Measurements from ENCODE around the gene PI4K2B. TPM values are rescaled to one million over a fixed set of nuclear protein-coding genes. Genes with fewer than 3 reads are reported as not detected.

The PI4K2B gene
- total RNA-seq, 2 donors from 2014 or later = 18.7 to 23.9 TPM

- H3K4me3 ChIP-seq = no peak overlapping the region
- TF ChIP-seq POLR2AphosphoS5 (IDR thresholded peaks at IDR 0.05) (peak; percentile 15), POLR2A (IDR thresholded peaks at IDR 0.05) (no peak), CTCF (IDR thresholded peaks at IDR 0.05) (no peak)
- DNase-seq (ENCODE audit: low spot score) = no peak
- peak overlapping the region in 1 of 2 donors; percentile 25 for H3K27ac ChIP-seq
- H3K36me3 ChIP-seq = no peaks in the 10 kb centered on the region
- 65% methylated on average over 3 of the region's 3 CpGs for WGBS
- H3K9me3 ChIP-seq = no peaks in the 10 kb centered on the region
- no peaks in the 10 kb centered on the region for H3K4me1 ChIP-seq (replicated peaks)
- intact Hi-C loops (cut with DNase I) = no loop called here
- H3K27me3 ChIP-seq (replicated peaks; ENCODE audit: insufficient read depth) = no peaks in the 10 kb centered on the region
These were observed 50.1 kb downstream of the PI4K2B start for GRCh38 chr4:25283948-25284347.

- H3K4me3 ChIP-seq = no peak overlapping the region
- H3K27me3 ChIP-seq (replicated peaks; ENCODE audit: insufficient read depth) = no peaks in the 10 kb centered on the region
- no peak for TF ChIP-seq CTCF (IDR thresholded peaks at IDR 0.05)
- TF ChIP-seq POLR2A (IDR thresholded peaks at IDR 0.05) = no peak
- no peak for TF ChIP-seq POLR2AphosphoS5 (IDR thresholded peaks at IDR 0.05)
- H3K36me3 ChIP-seq = no peaks in the 10 kb centered on the region
- 84% methylated on average over 3 of the region's 3 CpGs for WGBS
- DNase-seq (ENCODE audit: low spot score) = no peak
- intact Hi-C loops (cut with DNase I) = no loop called here
- H3K4me1 ChIP-seq (replicated peaks) = no peaks in the 10 kb centered on the region
- H3K9me3 ChIP-seq = no peaks in the 10 kb centered on the region
- H3K27ac ChIP-seq = peak overlapping the region in 1 of 2 donors; percentile 25
These were observed 50.6 kb downstream of the PI4K2B start for GRCh38 chr4:25284466-25284865.

- Histone ChIP-seq H3K36me3 (no peaks in the 10 kb centered on the region), H3K27me3 (replicated peaks; ENCODE audit: insufficient read depth) (no peaks in the 10 kb centered on the region), H3K4me3 (no peak overlapping the region), H3K4me1 (replicated peaks) (no peaks in the 10 kb centered on the region), H3K27ac (no peak overlapping the region), H3K9me3 (no peaks in the 10 kb centered on the region)
- intact Hi-C loops (cut with DNase I) = no loop called here
- WGBS = 82% methylated on average over 11 of the region's 11 CpGs
- TF ChIP-seq CTCF (IDR thresholded peaks at IDR 0.05) (no peak), POLR2A (IDR thresholded peaks at IDR 0.05) (no peak), POLR2AphosphoS5 (IDR thresholded peaks at IDR 0.05) (no peak)
- DNase-seq (ENCODE audit: low spot score) = no peak
These were observed 56.7 kb downstream of the PI4K2B start for GRCh38 chr4:25290490-25291067.

- Histone ChIP-seq H3K4me1 (replicated peaks) (no peaks in the 10 kb centered on the region), H3K27me3 (replicated peaks; ENCODE audit: insufficient read depth) (no peaks in the 10 kb centered on the region), H3K9me3 (no peaks in the 10 kb centered on the region), H3K36me3 (no peaks in the 10 kb centered on the region), H3K4me3 (no peak overlapping the region), H3K27ac (no peak overlapping the region)
- intact Hi-C loops (cut with DNase I) = no loop called here
- no peak for DNase-seq (ENCODE audit: low spot score)
- WGBS = 89% methylated on average over 12 of the region's 12 CpGs
- no peak for TF ChIP-seq POLR2A (IDR thresholded peaks at IDR 0.05)
- TF ChIP-seq CTCF (IDR thresholded peaks at IDR 0.05) = no peak
- no peak for TF ChIP-seq POLR2AphosphoS5 (IDR thresholded peaks at IDR 0.05)
These were observed 57.4 kb downstream of the PI4K2B start for GRCh38 chr4:25291158-25291733.
